Cardiac fibroblast (primary cell): Measurements from ENCODE around the gene SMYD4.
A peak's percentile ranks its signal among the peaks of the same experiment; 100 is the strongest.

ENCODE experiments used
- DNase-seq, 2 donors: peaks; one replicate each; pipeline versions ENCODE4 v3.0.0 to v3.0.0-alpha.2; 2010; ENCODE audit warnings: low read depth in 2 of 2
- H3K4me3 ChIP-seq, 2 donors: replicated peaks in 1 of 2; 1 replicate in 1 of 2; 2 replicates in 1 of 2; pipeline ENCODE4 v1.5.1; 2011; ENCODE audit warnings: low read depth in 2 of 2, low read length in 2 of 2, mild to moderate bottlenecking in 2 of 2, moderate library complexity in 1 of 2
- TF ChIP-seq, protein P1 (sequence below): IDR thresholded peaks from one replicate; pipeline ENCODE4 v1.5.1; 2011; ENCODE audit warnings: low read depth, mild to moderate bottlenecking, low read length, inconsistent platforms

Gene SMYD4, protein sequence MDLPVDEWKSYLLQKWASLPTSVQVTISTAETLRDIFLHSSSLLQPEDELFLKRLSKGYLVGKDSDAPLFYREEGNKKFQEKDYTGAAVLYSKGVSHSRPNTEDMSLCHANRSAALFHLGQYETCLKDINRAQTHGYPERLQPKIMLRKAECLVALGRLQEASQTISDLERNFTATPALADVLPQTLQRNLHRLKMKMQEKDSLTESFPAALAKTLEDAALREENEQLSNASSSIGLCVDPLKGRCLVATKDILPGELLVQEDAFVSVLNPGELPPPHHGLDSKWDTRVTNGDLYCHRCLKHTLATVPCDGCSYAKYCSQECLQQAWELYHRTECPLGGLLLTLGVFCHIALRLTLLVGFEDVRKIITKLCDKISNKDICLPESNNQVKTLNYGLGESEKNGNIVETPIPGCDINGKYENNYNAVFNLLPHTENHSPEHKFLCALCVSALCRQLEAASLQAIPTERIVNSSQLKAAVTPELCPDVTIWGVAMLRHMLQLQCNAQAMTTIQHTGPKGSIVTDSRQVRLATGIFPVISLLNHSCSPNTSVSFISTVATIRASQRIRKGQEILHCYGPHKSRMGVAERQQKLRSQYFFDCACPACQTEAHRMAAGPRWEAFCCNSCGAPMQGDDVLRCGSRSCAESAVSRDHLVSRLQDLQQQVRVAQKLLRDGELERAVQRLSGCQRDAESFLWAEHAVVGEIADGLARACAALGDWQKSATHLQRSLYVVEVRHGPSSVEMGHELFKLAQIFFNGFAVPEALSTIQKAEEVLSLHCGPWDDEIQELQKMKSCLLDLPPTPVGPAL

DNA sequence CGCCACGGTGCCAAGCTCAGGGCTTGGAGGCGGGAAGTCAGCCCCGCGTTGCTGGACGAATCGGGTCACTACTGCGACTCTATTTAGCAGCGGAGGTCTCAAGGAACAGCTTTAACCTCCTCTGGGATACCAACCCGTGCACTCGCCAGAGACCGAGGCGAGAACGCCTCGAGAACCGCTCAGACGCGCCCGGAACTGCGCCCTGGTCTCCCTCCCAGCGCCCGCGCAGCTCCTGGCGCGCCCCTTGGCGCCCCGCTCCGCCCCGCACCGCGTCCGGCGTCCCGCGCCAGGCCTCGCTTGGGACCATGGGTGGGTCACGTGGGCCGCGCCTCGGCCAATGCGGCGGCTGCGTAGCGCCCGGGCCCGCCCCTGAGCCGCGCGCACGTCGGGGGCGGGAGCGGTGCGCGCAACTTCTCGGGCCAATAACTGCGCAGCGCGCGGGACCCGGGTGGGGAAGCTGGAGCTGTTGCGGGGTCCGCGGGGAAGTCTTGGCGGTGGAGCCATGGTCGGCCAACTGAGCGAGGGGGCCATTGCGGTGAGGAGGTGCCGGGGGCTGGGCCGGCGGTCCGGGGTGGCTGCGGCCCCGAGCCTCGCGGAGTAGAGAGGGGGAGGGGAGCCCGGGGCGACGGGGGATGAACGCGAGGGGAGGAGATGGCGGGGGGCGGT, at the start of gene SMYD4, which contains the start of gene RPA1:
Gene SMYD4 (minus strand): TSS at position 311 of the 666 bp plus-strand sequence. CDS start 1,908 bp downstream, outside the sequence.
Gene RPA1 (plus strand): TSS at position 414 of the 666 bp plus-strand sequence. CDS start 89 bp downstream, at position 503.
- peak within 1 kb of the TSS; percentile 74 to 94 for H3K4me3 ChIP-seq
- TF ChIP-seq, protein P1, sequence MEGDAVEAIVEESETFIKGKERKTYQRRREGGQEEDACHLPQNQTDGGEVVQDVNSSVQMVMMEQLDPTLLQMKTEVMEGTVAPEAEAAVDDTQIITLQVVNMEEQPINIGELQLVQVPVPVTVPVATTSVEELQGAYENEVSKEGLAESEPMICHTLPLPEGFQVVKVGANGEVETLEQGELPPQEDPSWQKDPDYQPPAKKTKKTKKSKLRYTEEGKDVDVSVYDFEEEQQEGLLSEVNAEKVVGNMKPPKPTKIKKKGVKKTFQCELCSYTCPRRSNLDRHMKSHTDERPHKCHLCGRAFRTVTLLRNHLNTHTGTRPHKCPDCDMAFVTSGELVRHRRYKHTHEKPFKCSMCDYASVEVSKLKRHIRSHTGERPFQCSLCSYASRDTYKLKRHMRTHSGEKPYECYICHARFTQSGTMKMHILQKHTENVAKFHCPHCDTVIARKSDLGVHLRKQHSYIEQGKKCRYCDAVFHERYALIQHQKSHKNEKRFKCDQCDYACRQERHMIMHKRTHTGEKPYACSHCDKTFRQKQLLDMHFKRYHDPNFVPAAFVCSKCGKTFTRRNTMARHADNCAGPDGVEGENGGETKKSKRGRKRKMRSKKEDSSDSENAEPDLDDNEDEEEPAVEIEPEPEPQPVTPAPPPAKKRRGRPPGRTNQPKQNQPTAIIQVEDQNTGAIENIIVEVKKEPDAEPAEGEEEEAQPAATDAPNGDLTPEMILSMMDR: no peak
- DNase-seq: peak; percentile 83 to 85

DNA sequence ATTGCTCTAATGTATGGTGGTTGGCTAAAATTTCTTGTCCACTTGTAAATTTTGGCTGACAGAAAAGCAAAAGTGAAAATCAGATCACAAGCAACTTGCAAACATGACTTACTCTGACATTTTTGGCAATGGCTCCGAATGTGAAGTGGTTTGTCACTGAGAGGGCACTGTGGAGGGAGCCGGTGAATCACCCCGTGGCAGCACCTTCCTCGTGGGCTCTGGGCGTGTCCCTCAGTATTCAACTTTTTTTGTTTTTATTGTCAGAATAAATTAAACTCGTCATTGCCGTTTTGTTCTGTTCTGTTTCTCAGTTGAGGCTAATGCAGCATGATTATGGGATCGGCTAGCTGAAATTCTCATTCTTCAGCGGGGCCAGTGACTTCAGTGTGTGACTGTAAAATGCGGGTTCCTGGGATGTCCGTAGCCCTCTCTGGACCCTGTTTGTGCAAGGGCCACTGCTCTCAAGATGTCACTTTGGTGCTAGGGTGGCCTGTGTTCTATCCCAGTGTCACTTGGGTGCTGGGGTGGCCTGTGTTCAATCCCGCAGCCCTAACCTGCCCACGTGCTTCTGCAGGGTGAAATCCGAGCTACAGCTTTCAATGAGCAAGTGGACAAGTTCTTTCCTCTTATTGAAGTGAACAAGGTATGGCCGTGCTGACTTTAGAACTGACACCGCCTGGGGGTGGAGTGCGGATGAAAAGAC, 48.9 kb upstream of the SMYD4 start:
- H3K4me3 ChIP-seq: no peak overlapping the region
- DNase-seq: peak in 1 of 2 donors; percentile 40
- TF ChIP-seq, protein P1: no peak

DNA sequence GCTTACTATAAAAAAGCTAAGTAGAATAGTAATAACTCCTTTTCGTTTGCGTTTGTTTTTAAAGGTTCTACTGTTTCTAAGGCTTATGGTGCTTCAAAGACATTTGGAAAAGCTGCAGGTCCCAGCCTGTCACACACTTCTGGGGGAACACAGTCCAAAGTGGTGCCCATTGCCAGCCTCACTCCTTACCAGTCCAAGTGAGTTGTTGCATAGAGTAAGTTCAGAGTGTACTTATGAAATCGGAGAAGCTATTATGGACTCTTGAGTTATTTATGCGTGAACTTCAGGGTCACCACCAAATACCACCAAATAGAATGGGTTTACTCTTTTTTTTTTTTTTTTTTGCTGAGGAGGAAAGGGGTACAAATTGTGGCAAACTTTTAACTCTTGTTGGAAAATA, 45.9 kb upstream of the SMYD4 start:
- no peak overlapping the region for H3K4me3 ChIP-seq
- TF ChIP-seq, protein P1: no peak
- no peak for DNase-seq

DNA sequence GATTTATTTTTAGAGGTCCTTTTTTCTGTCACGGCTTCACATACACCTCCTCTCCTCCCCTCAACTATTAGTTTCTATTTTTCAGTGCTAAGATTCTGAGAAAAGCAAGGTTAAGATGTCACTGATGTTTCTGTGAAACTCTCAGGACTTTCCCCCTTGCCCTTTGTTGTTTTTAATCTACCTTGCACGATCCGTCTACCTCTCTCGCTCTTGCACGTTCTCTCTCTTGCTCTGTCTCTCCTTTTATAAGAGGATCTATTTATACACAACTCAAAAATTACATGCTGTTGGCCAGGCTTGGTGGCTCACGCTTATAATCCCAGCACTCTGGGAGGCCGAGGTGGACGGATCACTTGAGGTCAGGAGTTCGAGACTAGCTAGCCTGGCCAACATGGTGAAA, 43.7 kb upstream of the SMYD4 start:
- no peak for DNase-seq
- H3K4me3 ChIP-seq: no peak overlapping the region
- TF ChIP-seq, protein P1: no peak

DNA sequence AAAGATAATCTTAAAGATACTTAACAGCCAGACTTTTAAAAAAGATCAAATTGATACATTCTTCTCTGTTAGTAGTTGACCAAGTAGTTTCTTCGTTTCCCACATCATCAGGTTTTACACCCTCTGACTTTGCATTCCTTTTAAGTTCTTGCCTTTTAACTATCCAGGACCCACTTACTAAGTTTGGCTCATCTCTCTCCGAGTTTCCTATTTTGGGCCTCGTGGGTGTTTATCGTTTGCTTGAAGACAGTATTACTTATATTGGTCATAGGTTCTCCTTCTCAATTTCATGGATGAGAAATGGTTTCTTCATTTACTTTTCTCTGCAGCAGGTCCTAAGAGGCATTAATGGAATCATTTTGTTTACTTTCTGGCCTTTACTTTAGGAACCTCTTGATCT, 43.3 kb upstream of the SMYD4 start:
- DNase-seq: no peak
- no peak overlapping the region for H3K4me3 ChIP-seq
- TF ChIP-seq, protein P1: no peak

DNA sequence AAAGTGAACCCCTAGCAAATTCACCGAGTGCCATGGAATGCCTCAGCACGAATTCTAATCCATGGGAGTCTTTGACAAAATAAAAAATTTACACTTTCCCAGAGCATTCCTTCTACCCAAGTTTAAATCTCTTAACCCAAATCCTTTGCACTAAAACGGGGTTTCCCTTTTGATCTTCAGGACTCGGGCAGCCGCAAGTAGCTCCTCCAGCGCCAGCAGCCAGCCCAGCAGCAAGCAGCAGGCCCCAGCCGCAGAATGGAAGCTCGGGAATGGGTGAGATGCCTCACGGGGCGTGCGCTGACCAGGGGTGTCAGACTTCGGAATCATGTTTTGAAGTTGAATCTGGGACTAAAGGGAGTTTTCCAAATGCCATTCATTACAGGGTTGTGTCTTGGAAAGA, 42.6 kb upstream of the SMYD4 start:
- no peak for DNase-seq
- H3K4me3 ChIP-seq: no peak overlapping the region
- TF ChIP-seq, protein P1: no peak
